ENCODE measurements around the gene PSME4. TPM values are rescaled to one million over a fixed set of nuclear protein-coding genes. Genes with fewer than 3 reads are reported as not detected.

The PSME4 gene
- total and polyA plus RNA-seq, 2 of the 13 experiments (the other 11 are each of a cell fraction or from before 2014, with no cell fraction given), result 52.1 to 77.8 TPM

DNA sequence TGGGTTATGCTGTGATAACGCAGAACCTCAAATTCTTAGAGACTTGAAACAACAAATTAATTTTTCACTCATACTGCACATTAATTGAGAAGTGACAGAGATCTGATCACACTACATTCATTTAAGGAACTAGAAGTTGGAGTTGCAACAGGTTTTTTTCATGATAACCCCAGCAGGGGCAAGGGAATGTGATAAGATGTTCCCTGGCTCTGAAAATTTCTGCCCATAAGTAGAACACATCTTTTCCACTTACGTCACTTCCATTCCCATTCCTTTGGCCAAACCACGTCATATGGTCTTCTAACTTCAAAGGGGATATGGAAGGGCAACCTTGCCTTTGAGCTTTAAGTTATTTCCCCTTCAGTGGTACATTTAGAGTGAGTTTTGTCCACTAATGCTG is 29.7 kb upstream of the PSME4 start (continued):
- TF ChIP-seq, protein P1, sequence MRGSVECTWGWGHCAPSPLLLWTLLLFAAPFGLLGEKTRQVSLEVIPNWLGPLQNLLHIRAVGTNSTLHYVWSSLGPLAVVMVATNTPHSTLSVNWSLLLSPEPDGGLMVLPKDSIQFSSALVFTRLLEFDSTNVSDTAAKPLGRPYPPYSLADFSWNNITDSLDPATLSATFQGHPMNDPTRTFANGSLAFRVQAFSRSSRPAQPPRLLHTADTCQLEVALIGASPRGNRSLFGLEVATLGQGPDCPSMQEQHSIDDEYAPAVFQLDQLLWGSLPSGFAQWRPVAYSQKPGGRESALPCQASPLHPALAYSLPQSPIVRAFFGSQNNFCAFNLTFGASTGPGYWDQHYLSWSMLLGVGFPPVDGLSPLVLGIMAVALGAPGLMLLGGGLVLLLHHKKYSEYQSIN (CRISPR knock-in tag; IDR thresholded peaks at IDR 0.05; ENCODE audit: borderline replicate concordance), result no peak
- TF ChIP-seq MAX (IDR thresholded peaks at IDR 0.05) (no peak), PAX8 (CRISPR knock-in tag; IDR thresholded peaks at IDR 0.05; ENCODE audit: borderline replicate concordance) (no peak)

DNA sequence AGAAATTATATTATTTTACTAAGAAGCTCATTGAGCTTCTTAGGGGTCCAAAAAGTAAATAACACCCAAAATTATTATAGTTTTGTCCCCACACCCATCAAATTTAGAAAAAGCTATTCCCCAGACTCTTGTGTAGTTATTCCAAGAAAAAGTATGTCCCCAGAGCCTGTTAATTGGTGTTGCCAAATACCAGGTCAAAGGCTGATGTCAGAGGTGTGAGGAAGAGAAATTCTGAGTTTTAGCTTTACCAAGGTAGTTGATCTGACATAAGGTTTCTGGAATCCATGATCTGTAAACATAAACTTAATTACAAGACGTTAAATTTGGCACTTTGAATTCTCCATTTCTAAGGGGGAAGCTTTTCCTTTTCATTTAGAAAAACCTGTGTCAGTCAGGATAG is 29.3 kb upstream of the PSME4 start:
- DNase-seq (ENCODE audit: low spot score) (no peak), ATAC-seq (no peak), FAIRE-seq (no peak)
- 59% methylated on average over 1 of the region's 1 CpG for WGBS (ENCODE audit: low lambda C conversion rate)
- Histone ChIP-seq H3K36me3 (replicated peaks in 1 of 2; ENCODE audit: control insufficient read depth in 1 of 2, insufficient read depth in 2 of 2, low read length in 2 of 2) (no peaks in the 10 kb centered on the region), H2AFZ (ENCODE audit: low read length) (no peak overlapping the region), H3K9me3 (ENCODE audit: low read length) (no peaks in the 10 kb centered on the region), H3K4me2 (ENCODE audit: low read depth, low read length) (no peak overlapping the region), H4K20me1 (ENCODE audit: insufficient read depth, low read length) (no peaks in the 10 kb centered on the region), H3K4me3 (replicated peaks in 1 of 3; ENCODE audit: insufficient read depth in 1 of 3, low read depth in 2 of 3, low read length in 3 of 3) (no peak overlapping the region), H3K4me1 (ENCODE audit: insufficient read depth, low read length) (peaks cover 6% of the 10 kb centered on the region), H3K79me2 (ENCODE audit: insufficient read depth, low read length) (no peaks in the 10 kb centered on the region), H3K27ac (ENCODE audit: extremely low read length, insufficient read depth, low read length) (no peak overlapping the region), H3K27me3 (ENCODE audit: control insufficient read depth in 1 of 2, insufficient read depth in 2 of 2, low read length in 2 of 2) (no peaks in the 10 kb centered on the region), H3K9ac (ENCODE audit: insufficient read depth, low read depth, low read length) (no peak overlapping the region)
- BruUV-seq (replicated peaks), result no TSS peak
- in situ Hi-C loops (cut with HindIII; ENCODE audit: extremely low pct_ligation_motif_present, low pct_unique_long_range_greater_than_20kb) (no loop called here), intact Hi-C loops (cut with micrococcal nuclease; ENCODE audit: unreplicated experiment) (no loop called here)
- CTCF ChIA-PET (ENCODE audit: low intra/inter-chr PET ratio, low total read pairs), result no interaction called here
- POLR2A ChIA-PET, result no interaction called here
- no peak for TF ChIP-seq KAT2B (IDR thresholded peaks at IDR 0.05; ENCODE audit: borderline replicate concordance, low read depth, low read length)
- TF ChIP-seq ZFP41 (CRISPR knock-in tag; IDR thresholded peaks at IDR 0.05; ENCODE audit: borderline replicate concordance), result no peak
- TF ChIP-seq CENPBD1 (CRISPR knock-in tag; IDR thresholded peaks at IDR 0.05; ENCODE audit: borderline replicate concordance, low read depth), result no peak
- TF ChIP-seq ZBTB20 (CRISPR knock-in tag; IDR thresholded peaks at IDR 0.05; ENCODE audit: borderline replicate concordance, low read depth), result no peak
- no peak for TF ChIP-seq ZNF773 (CRISPR knock-in tag; IDR thresholded peaks at IDR 0.05; ENCODE audit: borderline replicate concordance)
- TF ChIP-seq ZBTB39 (CRISPR knock-in tag; IDR thresholded peaks at IDR 0.05), result no peak
- TF ChIP-seq, protein P2, sequence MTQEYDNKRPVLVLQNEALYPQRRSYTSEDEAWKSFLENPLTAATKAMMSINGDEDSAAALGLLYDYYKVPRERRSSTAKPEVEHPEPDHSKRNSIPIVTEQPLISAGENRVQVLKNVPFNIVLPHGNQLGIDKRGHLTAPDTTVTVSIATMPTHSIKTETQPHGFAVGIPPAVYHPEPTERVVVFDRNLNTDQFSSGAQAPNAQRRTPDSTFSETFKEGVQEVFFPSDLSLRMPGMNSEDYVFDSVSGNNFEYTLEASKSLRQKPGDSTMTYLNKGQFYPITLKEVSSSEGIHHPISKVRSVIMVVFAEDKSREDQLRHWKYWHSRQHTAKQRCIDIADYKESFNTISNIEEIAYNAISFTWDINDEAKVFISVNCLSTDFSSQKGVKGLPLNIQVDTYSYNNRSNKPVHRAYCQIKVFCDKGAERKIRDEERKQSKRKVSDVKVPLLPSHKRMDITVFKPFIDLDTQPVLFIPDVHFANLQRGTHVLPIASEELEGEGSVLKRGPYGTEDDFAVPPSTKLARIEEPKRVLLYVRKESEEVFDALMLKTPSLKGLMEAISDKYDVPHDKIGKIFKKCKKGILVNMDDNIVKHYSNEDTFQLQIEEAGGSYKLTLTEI (CRISPR knock-in tag; conservative IDR thresholded peaks at IDR 0.05), result no peak
- TF ChIP-seq ZNF160 (CRISPR knock-in tag; IDR thresholded peaks at IDR 0.05), result no peak
- TF ChIP-seq ATM (IDR thresholded peaks at IDR 0.05; ENCODE audit: borderline replicate concordance), result no peak
- TF ChIP-seq IRF1 (CRISPR knock-in tag; IDR thresholded peaks at IDR 0.05; ENCODE audit: low read depth), result no peak
- TF ChIP-seq ZNF33A (CRISPR knock-in tag; IDR thresholded peaks at IDR 0.05; ENCODE audit: borderline replicate concordance), result no peak
- TF ChIP-seq ZNF354B (CRISPR knock-in tag; IDR thresholded peaks at IDR 0.05), result no peak
- TF ChIP-seq RELA (CRISPR knock-in tag; IDR thresholded peaks at IDR 0.05), result no peak
- TF ChIP-seq NRL (CRISPR knock-in tag; IDR thresholded peaks at IDR 0.05; ENCODE audit: borderline replicate concordance), result no peak
- no peak for TF ChIP-seq GFI1 (CRISPR knock-in tag; IDR thresholded peaks at IDR 0.05; ENCODE audit: borderline replicate concordance)

Measured in HepG2 (cell line).